Sigmoid colon (tissue), 7 donors: Measurements from ENCODE around the gene VPS54. TPM values are rescaled to one million over a fixed set of nuclear protein-coding genes. Genes with fewer than 3 reads are reported as not detected.

Experiments
- DNase-seq: peaks from one replicate; pipeline ENCODE4 v3.0.0-alpha.2; 2019
- H3K27ac ChIP-seq, 4 donors: fragments of 200-600 bp; sonication (generic); one replicate each; pipeline ENCODE4 v1.5.1; 2016 to 2019; ENCODE audit warnings: mild to moderate bottlenecking in 1 of 4
- H3K27me3 ChIP-seq, 3 donors: fragments of 200-600 bp; sonication (generic); one replicate each; pipeline ENCODE4 v1.5.1; 2019; ENCODE audit warnings: mild to moderate bottlenecking in 1 of 3
- H3K36me3 ChIP-seq, 4 donors: fragments of 200-600 bp; sonication (generic); one replicate each; pipeline ENCODE4 v1.5.1; 2016 to 2019
- H3K4me1 ChIP-seq, 4 donors: fragments of 200-600 bp; sonication (generic); one replicate each; pipeline ENCODE4 v1.5.1; 2017 to 2019
- H3K4me3 ChIP-seq, 4 donors: fragments of 200-600 bp; sonication (generic); one replicate each; pipeline ENCODE4 v1.5.1; 2017 to 2019; ENCODE audit warnings: mild to moderate bottlenecking in 2 of 4, moderate library complexity in 1 of 4
- H3K9me3 ChIP-seq, 4 donors: fragments of 200-600 bp in 3 of 4; sonication (generic) in 3 of 4; one replicate each; pipeline versions ENCODE4 v1.5.1 to v1.6.1; 2013 to 2019
- EP300 ChIP-seq, 4 donors: sonication (generic); formaldehyde crosslinking; IDR thresholded peaks; one replicate each; pipeline ENCODE4 v1.6.1; 2017; ENCODE audit warnings: antibody characterized with exemption in 4 of 4
- POLR2A ChIP-seq, 2 donors: fragments of 450-650 bp; IDR thresholded peaks; one replicate each; pipeline ENCODE4 v1.6.1; 2016; ENCODE audit warnings: antibody characterized with exemption in 2 of 2, mild to moderate bottlenecking in 2 of 2, moderate library complexity in 2 of 2
- POLR2AphosphoS5 ChIP-seq, 4 donors: sonication (generic); formaldehyde crosslinking; IDR thresholded peaks; one replicate each; pipeline ENCODE4 v1.6.1; 2017; ENCODE audit warnings: antibody characterized with exemption in 4 of 4
- WGBS, 2 donors: extraction: QIAGEN DNeasy Blood & Tissue Kit; methylation state at CpG; one replicate each; pipeline ENCODE4 v1.1.7; 2013; 5-methylcytosine and 5-hydroxymethylcytosine counted together
- intact Hi-C: fragments of 100-400 bp; cut with DNase I; formaldehyde crosslinking; loops from one replicate; pipeline ENCODE4 v1.15.1; 2023
- polyA plus RNA-seq, 3 donors: library from polyadenylated mRNA; stranded (reverse); fragments of 200-250 nt; gene quantifications; one replicate each; pipeline ENCODE4 v1.2.3, GENCODE V29; 2013
- total RNA-seq, 4 donors: library from RNA; depleted of rRNA; stranded (reverse); fragments of >200 nt; gene quantifications; one replicate each; pipeline ENCODE4 v1.1.0, GENCODE V29; 2016
- TF ChIP-seq, protein P1 (sequence below), 4 experiments: fragments of 450-650 bp in 3 of 4; fragments of 200-600 bp in 1 of 4; IDR thresholded peaks; one replicate each; pipeline ENCODE4 v1.5.1; 2016 to 2019; ENCODE audit warnings: antibody characterized with exemption in 4 of 4, mild to moderate bottlenecking in 3 of 4, moderate library complexity in 2 of 4
- donor health status: healthy with polysubstance abuse.
- donor health status: Bipolar disorder and iron deficiency.
- donor health status: healthy.

Gene VPS54
- total and polyA plus RNA-seq, 7 donors: 9.7 to 27.5 (median 24.9) TPM

DNA sequence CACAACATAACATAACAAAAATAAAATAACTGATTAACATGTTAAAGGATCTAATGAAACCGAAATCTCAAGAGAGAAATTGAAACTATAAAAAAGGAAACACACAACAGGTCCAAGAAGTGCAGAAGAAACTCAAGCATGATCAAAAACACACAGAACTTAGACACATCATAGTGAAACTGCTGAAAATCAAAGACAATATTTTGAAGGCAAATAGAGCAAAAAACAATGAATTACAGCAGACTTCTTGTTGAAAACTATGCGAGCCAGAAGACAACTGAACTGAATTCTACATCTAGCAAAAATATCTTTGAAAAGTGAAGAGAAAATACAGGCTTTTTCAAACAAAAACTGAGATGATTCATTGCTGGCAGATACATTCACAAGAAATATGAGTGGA, 116.2 kb downstream of the VPS54 start:
- intact Hi-C loops: no loop called here
- H3K4me3 ChIP-seq: no peak overlapping the region
- H3K27ac ChIP-seq: no peak overlapping the region
- H3K36me3 ChIP-seq: peaks cover 0 to 60% (median 7%) of the 10 kb centered on the region in 4 donors
- H3K27me3 ChIP-seq: no peaks in the 10 kb centered on the region
- H3K9me3 ChIP-seq: peaks cover 0 to 10% (median 1%) of the 10 kb centered on the region in 4 donors
- no peak for TF ChIP-seq POLR2A (IDR thresholded peaks at IDR 0.05)
- TF ChIP-seq POLR2AphosphoS5 (IDR thresholded peaks at IDR 0.05): no peak
- no peak for TF ChIP-seq EP300 (IDR thresholded peaks at IDR 0.05)
- no peak for DNase-seq
- 92 to 94% methylated on average over 2 of the region's 2 CpGs for WGBS, 2 donors
- H3K4me1 ChIP-seq: peaks cover 0 to 5% (median 0%) of the 10 kb centered on the region in 4 donors

DNA sequence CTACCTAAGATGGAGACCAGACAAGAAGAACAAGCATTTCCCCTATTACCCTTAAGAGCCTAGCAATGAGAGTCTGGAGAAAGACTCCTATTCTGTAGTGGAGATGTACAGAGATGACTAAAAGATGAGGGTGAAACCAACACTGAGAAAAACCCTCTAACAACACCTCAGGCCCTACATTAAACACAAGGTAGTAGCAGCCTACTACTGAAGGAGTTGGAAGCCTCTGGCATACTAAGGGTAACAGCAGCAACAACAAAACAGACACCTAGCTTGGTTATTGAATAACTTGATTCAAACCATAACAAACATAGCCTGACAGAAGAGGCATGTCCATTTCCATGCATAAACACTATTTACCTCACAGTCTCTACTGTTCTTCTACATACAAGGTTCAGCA, 117.1 kb downstream of the VPS54 start:
- no peaks in the 10 kb centered on the region for H3K27me3 ChIP-seq
- peaks cover 0 to 10% (median 1%) of the 10 kb centered on the region in 4 donors for H3K9me3 ChIP-seq
- DNase-seq: no peak
- TF ChIP-seq, protein P1, sequence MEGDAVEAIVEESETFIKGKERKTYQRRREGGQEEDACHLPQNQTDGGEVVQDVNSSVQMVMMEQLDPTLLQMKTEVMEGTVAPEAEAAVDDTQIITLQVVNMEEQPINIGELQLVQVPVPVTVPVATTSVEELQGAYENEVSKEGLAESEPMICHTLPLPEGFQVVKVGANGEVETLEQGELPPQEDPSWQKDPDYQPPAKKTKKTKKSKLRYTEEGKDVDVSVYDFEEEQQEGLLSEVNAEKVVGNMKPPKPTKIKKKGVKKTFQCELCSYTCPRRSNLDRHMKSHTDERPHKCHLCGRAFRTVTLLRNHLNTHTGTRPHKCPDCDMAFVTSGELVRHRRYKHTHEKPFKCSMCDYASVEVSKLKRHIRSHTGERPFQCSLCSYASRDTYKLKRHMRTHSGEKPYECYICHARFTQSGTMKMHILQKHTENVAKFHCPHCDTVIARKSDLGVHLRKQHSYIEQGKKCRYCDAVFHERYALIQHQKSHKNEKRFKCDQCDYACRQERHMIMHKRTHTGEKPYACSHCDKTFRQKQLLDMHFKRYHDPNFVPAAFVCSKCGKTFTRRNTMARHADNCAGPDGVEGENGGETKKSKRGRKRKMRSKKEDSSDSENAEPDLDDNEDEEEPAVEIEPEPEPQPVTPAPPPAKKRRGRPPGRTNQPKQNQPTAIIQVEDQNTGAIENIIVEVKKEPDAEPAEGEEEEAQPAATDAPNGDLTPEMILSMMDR (IDR thresholded peaks at IDR 0.05): no peak
- no peak for TF ChIP-seq POLR2A (IDR thresholded peaks at IDR 0.05)
- no peak for TF ChIP-seq EP300 (IDR thresholded peaks at IDR 0.05)
- TF ChIP-seq POLR2AphosphoS5 (IDR thresholded peaks at IDR 0.05): no peak
- no peak overlapping the region for H3K4me3 ChIP-seq
- H3K27ac ChIP-seq: no peak overlapping the region
- H3K4me1 ChIP-seq: peaks cover 0 to 5% (median 0%) of the 10 kb centered on the region in 4 donors
- intact Hi-C loops: no loop called here
- H3K36me3 ChIP-seq: peaks cover 0 to 60% (median 7%) of the 10 kb centered on the region in 4 donors

DNA sequence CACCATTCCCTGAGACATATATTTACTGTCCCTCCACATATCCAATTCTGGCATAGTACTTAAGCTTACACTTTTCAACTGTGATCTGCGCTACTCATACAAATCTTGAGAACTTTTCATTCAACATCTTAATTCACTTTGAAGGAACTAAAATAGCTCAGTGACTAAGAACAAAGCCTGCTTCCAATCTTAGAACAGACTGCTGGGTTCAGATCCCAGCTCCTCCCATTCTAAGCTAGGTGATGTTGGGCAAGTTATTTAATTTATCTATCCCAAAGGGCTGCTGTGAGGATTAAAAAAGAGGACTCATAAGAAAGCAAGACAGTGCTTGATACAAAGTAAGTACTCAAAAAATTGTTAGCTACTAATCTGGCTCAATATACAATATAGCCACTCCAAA, 119.6 kb downstream of the VPS54 start:
- peaks cover 0 to 10% (median 1%) of the 10 kb centered on the region in 4 donors for H3K9me3 ChIP-seq
- TF ChIP-seq, protein P1 (IDR thresholded peaks at IDR 0.05): no peak
- TF ChIP-seq EP300 (IDR thresholded peaks at IDR 0.05) (no peak), POLR2AphosphoS5 (IDR thresholded peaks at IDR 0.05) (no peak), POLR2A (IDR thresholded peaks at IDR 0.05) (no peak)
- DNase-seq: no peak
- H3K4me1 ChIP-seq: peaks cover 0 to 5% (median 0%) of the 10 kb centered on the region in 4 donors
- no peak overlapping the region for H3K27ac ChIP-seq
- no peaks in the 10 kb centered on the region for H3K27me3 ChIP-seq
- intact Hi-C loops: no loop called here
- H3K4me3 ChIP-seq: no peak overlapping the region
- peaks cover 0 to 65% (median 7%) of the 10 kb centered on the region in 4 donors for H3K36me3 ChIP-seq
- 95 to 96% methylated on average over 1 of the region's 1 CpG for WGBS, 2 donors

DNA sequence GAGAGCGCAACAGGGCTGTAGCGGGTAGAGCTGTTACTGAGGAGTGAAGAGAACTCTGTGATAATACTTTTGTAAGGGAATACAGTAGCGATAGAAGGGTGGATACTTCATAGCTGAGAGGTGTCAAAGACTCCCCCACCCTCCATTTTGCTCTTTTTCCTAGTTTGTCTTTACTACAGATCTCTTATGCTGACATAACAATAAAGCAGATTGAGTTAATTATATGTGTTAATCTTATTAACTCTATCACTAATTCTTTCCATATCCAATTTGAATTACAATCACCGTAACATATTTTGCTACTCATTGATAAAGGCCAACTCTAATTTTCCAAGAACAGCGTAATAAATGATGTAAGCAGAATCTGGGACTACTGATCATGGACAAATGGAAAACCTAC, 120.4 kb downstream of the VPS54 start:
- intact Hi-C loops: no loop called here
- DNase-seq: no peak
- no peak overlapping the region for H3K27ac ChIP-seq
- peaks cover 0 to 72% (median 7%) of the 10 kb centered on the region in 4 donors for H3K36me3 ChIP-seq
- H3K27me3 ChIP-seq: no peaks in the 10 kb centered on the region
- H3K4me1 ChIP-seq: peaks cover 0 to 5% (median 0%) of the 10 kb centered on the region in 4 donors
- peaks cover 0 to 10% (median 1%) of the 10 kb centered on the region in 4 donors for H3K9me3 ChIP-seq
- TF ChIP-seq EP300 (IDR thresholded peaks at IDR 0.05) (no peak), POLR2AphosphoS5 (IDR thresholded peaks at IDR 0.05) (no peak), POLR2A (IDR thresholded peaks at IDR 0.05) (no peak)
- TF ChIP-seq, protein P1 (IDR thresholded peaks at IDR 0.05): no peak
- no peak overlapping the region for H3K4me3 ChIP-seq
- 93 to 97% methylated on average over 5 of the region's 5 CpGs for WGBS, 2 donors

DNA sequence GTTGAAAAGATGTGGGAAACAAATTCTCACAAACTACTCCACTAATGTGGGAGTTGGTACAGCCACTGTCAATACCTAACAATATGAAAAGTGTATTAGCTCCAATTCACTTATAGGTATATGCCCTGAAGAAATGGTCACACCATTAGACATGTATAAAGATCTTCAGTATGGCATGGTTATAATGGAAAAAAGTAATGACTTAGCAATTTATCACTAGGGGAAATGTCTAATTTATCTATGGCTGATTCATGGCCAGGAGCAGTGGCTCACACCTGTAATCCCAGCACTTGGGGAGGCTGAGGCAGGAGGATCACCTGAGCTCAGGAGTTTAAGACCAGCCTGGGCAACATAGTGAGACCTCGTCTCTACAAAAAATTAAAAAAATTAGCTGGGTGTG, 125.1 kb downstream of the VPS54 start:
- TF ChIP-seq, protein P1 (IDR thresholded peaks at IDR 0.05): no peak
- TF ChIP-seq EP300 (IDR thresholded peaks at IDR 0.05): no peak
- TF ChIP-seq POLR2A (IDR thresholded peaks at IDR 0.05): no peak
- TF ChIP-seq POLR2AphosphoS5 (IDR thresholded peaks at IDR 0.05): no peak
- peaks cover 0 to 22% (median 3%) of the 10 kb centered on the region in 4 donors for H3K4me1 ChIP-seq
- intact Hi-C loops: no loop called here
- no peak for DNase-seq
- H3K27me3 ChIP-seq: no peaks in the 10 kb centered on the region
- WGBS, 2 donors: 86 to 92% methylated on average over 1 of the region's 1 CpG
- no peaks in the 10 kb centered on the region for H3K9me3 ChIP-seq
- H3K27ac ChIP-seq: no peak overlapping the region
- H3K4me3 ChIP-seq: no peak overlapping the region
- peaks cover 0 to 78% (median 18%) of the 10 kb centered on the region in 4 donors for H3K36me3 ChIP-seq
